ENCODE results near the gene E2F8. TPM values are rescaled to one million over a fixed set of nuclear protein-coding genes. Genes with fewer than 3 reads are reported as not detected.

E2F8 gene
- total RNA-seq, 1 donor from 2014 or later: 5.2 TPM

DNA sequence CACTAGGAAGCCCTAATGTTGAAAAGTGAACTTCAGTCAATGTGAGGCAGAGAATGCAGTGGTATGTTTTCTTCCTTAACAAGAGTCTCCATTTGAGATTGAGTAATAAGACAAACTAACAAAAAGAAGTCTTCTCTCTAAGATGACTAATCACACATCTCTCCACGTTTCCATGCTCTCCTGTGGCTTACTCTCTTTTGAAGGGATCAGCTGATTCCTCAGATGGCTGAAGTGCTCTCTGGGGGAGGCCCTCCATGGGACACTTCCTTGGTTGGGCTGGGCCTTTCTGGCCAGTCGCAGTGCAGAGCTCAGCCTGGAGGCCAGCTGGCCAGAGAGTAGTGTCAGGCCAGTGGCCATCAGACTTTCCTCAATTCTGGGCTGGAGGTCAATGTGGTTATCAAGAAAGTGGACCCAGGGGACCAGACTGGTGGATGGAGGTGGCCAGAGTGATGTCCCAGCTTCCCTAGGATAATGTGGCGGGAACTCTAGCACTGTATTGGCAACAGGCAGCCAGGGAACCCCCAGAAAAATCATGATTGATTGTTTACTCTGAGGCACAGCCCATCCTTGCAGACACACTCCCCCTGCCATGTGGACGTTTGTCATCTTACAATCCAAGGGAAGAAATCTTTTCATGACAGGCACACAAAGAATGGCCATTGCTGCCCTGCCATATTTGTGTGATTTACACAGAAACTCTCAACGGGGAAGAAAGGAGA, 53.5 kb downstream of the E2F8 start:
- Mint-ChIP-seq H3K36me3 (no peaks in the 10 kb centered on the region), H3K4me3 (no peak overlapping the region), H3K27me3 (ENCODE audit: low read depth) (no peaks in the 10 kb centered on the region), H3K9me3 (no peaks in the 10 kb centered on the region), H3K27ac (no peak overlapping the region), H3K4me1 (peaks cover 3% of the 10 kb centered on the region)
- no peak for TF ChIP-seq CTCF (IDR thresholded peaks at IDR 0.05; ENCODE audit: unreplicated experiment)
- no peak for DNase-seq (ENCODE audit: low spot score in 2 of 2, unreplicated experiment in 2 of 2)

DNA sequence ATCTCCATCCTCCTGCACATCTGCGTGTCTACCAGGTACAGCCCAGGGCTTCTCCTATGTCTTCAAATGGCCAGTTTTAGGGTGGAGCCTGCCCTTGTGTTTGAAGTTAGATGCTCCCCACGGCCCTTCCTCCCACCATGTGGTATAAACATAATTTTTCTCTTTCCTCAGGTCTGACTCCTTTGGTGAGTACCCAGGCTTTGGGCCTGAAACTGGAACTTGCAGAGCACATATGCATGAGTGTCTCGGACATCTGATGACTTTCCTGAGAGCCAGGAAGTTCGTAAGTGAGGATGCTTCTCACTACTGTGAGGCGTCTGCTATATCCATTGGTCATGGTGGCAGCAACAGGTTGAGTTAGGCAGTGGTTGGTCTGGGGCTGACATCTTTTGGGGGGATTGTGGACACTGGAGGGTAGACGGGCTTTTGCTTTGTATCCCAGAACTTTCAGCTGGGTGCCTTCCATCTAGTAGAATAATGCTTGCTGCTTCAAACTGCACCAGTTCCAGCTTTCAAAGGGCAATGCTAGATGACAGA, 55.2 kb downstream of the E2F8 start:
- TF ChIP-seq CTCF (IDR thresholded peaks at IDR 0.05; ENCODE audit: unreplicated experiment): no peak
- no peak for DNase-seq (ENCODE audit: low spot score in 2 of 2, unreplicated experiment in 2 of 2)
- peaks cover 7% of the 10 kb centered on the region for H3K4me1 Mint-ChIP-seq
- no peak overlapping the region for H3K4me3 Mint-ChIP-seq
- no peak overlapping the region for H3K27ac Mint-ChIP-seq
- H3K27me3 Mint-ChIP-seq (ENCODE audit: low read depth): no peaks in the 10 kb centered on the region
- H3K36me3 Mint-ChIP-seq: no peaks in the 10 kb centered on the region
- H3K9me3 Mint-ChIP-seq: no peaks in the 10 kb centered on the region

DNA sequence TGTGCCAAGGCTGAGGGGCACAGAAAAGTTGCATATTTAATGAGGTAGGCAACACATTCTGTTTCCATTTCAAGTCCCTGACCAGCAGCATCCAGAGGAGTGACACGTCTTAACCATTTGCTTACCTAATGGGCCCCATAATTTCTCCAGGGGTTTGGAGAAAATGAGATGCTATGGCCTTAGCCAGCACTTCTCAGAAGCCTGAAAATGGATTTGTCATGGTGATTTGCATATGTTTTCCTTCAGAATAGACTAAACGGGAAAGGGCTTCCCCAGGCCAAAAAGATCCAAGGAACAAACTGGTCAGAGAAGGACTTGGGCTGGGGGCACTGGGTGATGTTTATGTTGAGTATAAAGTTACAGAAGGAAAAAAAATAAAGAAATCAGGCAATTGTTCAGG, 55.7 kb downstream of the E2F8 start:
- DNase-seq (ENCODE audit: low spot score in 2 of 2, unreplicated experiment in 2 of 2): no peak
- H3K27me3 Mint-ChIP-seq (ENCODE audit: low read depth): no peaks in the 10 kb centered on the region
- H3K9me3 Mint-ChIP-seq: no peaks in the 10 kb centered on the region
- H3K4me3 Mint-ChIP-seq: no peak overlapping the region
- H3K36me3 Mint-ChIP-seq: no peaks in the 10 kb centered on the region
- H3K4me1 Mint-ChIP-seq: peaks cover 7% of the 10 kb centered on the region
- TF ChIP-seq CTCF (IDR thresholded peaks at IDR 0.05; ENCODE audit: unreplicated experiment): no peak
- H3K27ac Mint-ChIP-seq: no peak overlapping the region

- no peaks in the 10 kb centered on the region for H3K27me3 Mint-ChIP-seq (ENCODE audit: low read depth)
Measured at GRCh38 chr11:19183646-19184045, 57.1 kb downstream of the E2F8 start.

GRCh38 chr11:19181531-19182261, 59.0 kb downstream of the E2F8 start:
- Mint-ChIP-seq H3K4me1 (peaks cover 7% of the 10 kb centered on the region), H3K36me3 (peaks cover under 1% of the 10 kb centered on the region), H3K4me3 (no peak overlapping the region), H3K27ac (no peak overlapping the region), H3K27me3 (ENCODE audit: low read depth) (no peaks in the 10 kb centered on the region), H3K9me3 (no peaks in the 10 kb centered on the region)
- DNase-seq (ENCODE audit: low spot score in 2 of 2, unreplicated experiment in 2 of 2): no peak
- TF ChIP-seq CTCF (IDR thresholded peaks at IDR 0.05; ENCODE audit: unreplicated experiment): no peak

More at GRCh38 chr11:19183646-19184045, 57.1 kb downstream of the E2F8 start:
- Mint-ChIP-seq H3K4me3 (no peak overlapping the region), H3K36me3 (no peaks in the 10 kb centered on the region), H3K27ac (no peak overlapping the region), H3K9me3 (no peaks in the 10 kb centered on the region), H3K4me1 (peaks cover 7% of the 10 kb centered on the region)
- no peak for TF ChIP-seq CTCF (IDR thresholded peaks at IDR 0.05; ENCODE audit: unreplicated experiment)
- no peak for DNase-seq (ENCODE audit: low spot score in 2 of 2, unreplicated experiment in 2 of 2)

All from mesothelial cell of epicardium (in vitro differentiated cells).